Measurements from ENCODE around the gene IKZF3.

IKZF3 gene

DNA sequence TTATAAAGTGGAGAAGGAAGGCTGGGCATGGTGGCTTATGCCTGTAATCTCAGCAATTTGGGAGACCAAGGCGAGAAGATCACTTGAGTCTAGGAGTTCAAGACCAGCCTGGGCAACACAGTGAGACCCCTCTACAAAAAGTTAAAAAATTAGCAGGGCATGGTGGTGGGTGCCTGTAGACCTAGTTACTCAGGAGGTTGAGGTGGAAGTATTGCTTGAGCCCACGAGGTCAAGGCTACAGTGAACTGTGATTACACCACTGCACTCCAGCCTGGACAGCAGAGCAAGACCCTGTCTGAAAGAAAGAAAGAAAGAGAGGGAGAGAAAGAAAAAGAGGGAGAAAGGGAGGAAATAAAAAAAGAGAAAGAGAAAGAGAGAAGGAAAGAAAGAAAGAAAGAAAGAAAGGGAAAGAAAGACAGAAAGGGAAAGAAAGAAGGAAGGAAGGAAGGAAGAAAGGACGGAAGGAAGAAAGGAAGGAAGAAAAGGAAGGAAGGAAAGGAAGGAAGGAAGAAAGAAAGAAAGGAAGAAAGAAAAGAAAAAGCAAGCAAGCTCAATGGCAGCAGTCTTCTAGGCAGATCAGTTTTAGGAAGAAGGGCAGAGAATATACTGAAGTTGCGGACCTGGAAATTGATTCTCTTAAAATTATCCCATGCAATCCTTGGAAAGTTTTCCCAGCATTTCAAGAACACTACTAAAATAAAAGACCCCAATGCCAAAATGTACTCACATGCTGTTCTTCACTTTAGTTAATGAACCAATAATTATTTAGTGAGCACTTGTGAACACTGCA is 53.0 kb downstream of the IKZF3 start:
- no peak for DNase-seq (ENCODE audit: insufficient read length)
- TF ChIP-seq TAF1 (IDR thresholded peaks at IDR 0.05; ENCODE audit: borderline replicate concordance, low read depth, low read length) (no peak), POLR2AphosphoS5 (IDR thresholded peaks at IDR 0.05; ENCODE audit: low read depth, low read length) (no peak), POLR2A (IDR thresholded peaks at IDR 0.05; ENCODE audit: low read depth, low read length) (no peak)
- FAIRE-seq: no peak

DNA sequence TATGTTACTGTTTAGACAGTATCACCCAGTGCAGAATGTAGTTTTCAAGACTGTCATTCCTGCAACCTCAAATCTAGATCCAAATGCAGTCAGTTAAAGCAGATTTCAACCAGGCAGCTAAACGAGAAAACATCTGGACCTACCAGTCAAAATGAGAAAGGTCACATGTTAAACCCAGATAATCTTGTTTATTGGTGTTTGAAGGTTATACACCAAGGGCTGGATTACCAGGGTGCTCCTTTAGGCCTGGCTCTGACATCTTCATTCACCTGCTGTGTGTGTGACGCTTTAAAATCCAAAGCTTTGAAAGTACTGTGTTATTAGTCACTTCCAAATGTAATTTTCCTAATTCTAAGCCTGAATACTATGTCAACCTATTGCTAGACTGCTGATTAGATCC is 54.9 kb downstream of the IKZF3 start:
- DNase-seq (ENCODE audit: insufficient read length) (no peak), FAIRE-seq (peak; percentile 89)
- TF ChIP-seq TAF1 (IDR thresholded peaks at IDR 0.05; ENCODE audit: borderline replicate concordance, low read depth, low read length) (no peak), POLR2AphosphoS5 (IDR thresholded peaks at IDR 0.05; ENCODE audit: low read depth, low read length) (no peak), POLR2A (IDR thresholded peaks at IDR 0.05; ENCODE audit: low read depth, low read length) (no peak)

DNA sequence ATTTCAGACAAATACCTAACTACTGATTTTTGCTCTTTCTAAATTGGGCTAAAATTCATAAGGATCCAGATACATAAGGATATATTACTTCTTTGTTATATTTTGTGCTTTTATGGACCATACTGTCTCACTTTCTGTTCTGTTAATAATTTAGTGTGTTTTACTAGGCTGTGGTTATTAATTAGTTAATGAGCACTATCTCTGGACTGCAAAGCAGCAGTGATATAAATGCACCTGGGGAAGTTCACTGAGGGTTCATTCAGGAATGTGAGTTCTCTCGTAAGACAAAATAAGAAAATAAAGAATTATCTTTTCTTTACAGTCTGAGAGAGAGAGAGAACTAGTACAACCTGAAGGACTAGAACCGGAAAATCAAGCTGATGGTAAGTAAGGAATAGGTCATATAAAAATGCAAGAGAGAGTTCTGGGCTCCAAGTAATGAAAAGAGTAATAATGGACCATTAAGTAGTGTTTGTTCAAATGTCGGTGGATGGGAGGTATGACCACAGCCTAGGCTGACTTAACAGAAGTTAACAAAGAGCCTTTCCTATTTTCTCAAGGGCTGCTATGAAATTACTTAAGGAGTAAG is 55.6 kb downstream of the IKZF3 start:
- TF ChIP-seq POLR2A (IDR thresholded peaks at IDR 0.05; ENCODE audit: low read depth, low read length) (no peak), POLR2AphosphoS5 (IDR thresholded peaks at IDR 0.05; ENCODE audit: low read depth, low read length) (no peak), TAF1 (IDR thresholded peaks at IDR 0.05; ENCODE audit: borderline replicate concordance, low read depth, low read length) (no peak)
- DNase-seq (ENCODE audit: insufficient read length) (no peak), FAIRE-seq (peak; percentile 30)

DNA sequence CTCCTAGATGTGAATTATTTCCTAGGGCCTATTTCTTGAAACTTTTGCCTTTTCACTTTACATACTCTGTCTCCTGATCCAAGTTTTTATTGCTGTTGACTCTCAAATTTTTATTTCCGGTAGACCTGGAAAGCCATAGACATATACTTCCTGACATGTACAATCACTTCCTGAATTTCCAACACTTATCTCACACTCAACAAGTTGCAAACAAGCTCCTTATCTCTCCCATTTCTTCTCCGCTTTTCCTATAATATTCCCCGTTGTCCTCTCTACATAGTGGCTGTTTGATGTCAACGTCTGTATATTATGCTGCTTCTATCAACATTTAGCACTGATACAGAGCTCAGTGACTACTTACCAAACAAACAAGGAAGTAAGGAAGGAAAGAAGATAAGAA is 59.3 kb downstream of the IKZF3 start:
- TF ChIP-seq POLR2AphosphoS5 (IDR thresholded peaks at IDR 0.05; ENCODE audit: low read depth, low read length) (no peak), POLR2A (IDR thresholded peaks at IDR 0.05; ENCODE audit: low read depth, low read length) (no peak), TAF1 (IDR thresholded peaks at IDR 0.05; ENCODE audit: borderline replicate concordance, low read depth, low read length) (no peak)
- FAIRE-seq (no peak), DNase-seq (ENCODE audit: insufficient read length) (no peak)

DNA sequence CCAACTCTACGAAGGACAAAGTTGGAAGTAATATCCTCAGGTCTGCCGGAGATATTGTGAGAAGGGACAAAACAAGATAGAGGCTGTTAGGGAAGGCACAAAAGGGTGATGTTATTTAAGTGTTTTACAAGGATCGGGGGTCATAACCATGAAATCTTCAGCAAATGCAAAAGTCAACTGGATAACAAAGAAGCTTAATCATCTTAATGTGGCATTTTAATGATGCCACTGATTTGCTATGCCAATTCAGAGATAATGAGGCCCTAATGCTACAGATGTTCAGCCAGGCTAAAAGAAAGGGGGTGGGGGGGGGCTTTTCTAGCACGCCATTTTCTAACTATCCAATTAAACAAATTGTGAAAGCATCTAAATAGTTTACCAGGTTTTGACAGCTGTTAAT is 63.1 kb downstream of the IKZF3 start:
- no peak for TF ChIP-seq POLR2A (IDR thresholded peaks at IDR 0.05; ENCODE audit: low read depth, low read length)
- no peak for FAIRE-seq
- DNase-seq (ENCODE audit: insufficient read length): no peak

DNA sequence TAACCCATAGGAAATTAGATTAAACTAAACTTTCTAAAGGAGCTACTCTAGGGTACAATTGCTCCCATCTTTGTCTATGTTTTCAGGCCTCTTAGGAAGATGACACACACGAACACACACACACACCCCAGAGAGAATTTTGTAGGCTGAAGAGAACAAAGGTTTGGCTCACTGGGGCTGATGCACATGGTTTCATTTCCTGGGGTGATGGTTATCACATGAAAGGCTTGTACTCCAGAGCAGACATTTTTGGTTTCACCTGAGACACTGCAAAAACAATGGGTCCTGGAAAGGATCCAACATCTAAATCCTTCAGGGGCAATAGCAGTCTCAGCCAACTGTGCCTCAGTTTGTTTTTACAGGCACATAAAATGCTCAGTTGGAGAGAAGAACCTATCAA is 63.6 kb downstream of the IKZF3 start:
- TF ChIP-seq POLR2AphosphoS5 (IDR thresholded peaks at IDR 0.05; ENCODE audit: low read depth, low read length) (no peak), POLR2A (IDR thresholded peaks at IDR 0.05; ENCODE audit: low read depth, low read length) (no peak), TAF1 (IDR thresholded peaks at IDR 0.05; ENCODE audit: borderline replicate concordance, low read depth, low read length) (no peak)
- FAIRE-seq (peak; percentile 99), DNase-seq (ENCODE audit: insufficient read length) (no peak)

DNA sequence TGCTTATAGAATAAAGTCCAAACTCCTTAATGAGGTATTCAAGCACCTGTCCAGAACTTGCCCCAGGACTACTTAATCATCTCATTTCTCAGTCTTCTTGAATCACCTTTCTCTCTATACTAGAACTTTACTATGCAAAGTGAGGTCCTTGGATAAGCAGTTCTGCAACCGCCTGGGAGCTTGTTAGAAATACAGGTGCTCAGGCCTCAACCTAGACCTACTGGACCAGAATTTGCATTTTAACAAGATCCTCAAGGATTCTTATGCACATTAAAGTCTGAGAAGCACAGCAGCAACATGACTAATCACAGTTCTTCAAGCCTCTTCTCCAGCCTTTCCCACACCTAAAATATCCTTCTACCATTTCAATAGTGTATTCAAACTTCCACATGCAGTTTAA is 64.7 kb downstream of the IKZF3 start:
- FAIRE-seq: peak; percentile 48
- TF ChIP-seq POLR2AphosphoS5 (IDR thresholded peaks at IDR 0.05; ENCODE audit: low read depth, low read length) (no peak), TAF1 (IDR thresholded peaks at IDR 0.05; ENCODE audit: borderline replicate concordance, low read depth, low read length) (no peak), POLR2A (IDR thresholded peaks at IDR 0.05; ENCODE audit: low read depth, low read length) (no peak)
- DNase-seq (ENCODE audit: insufficient read length): no peak

DNA sequence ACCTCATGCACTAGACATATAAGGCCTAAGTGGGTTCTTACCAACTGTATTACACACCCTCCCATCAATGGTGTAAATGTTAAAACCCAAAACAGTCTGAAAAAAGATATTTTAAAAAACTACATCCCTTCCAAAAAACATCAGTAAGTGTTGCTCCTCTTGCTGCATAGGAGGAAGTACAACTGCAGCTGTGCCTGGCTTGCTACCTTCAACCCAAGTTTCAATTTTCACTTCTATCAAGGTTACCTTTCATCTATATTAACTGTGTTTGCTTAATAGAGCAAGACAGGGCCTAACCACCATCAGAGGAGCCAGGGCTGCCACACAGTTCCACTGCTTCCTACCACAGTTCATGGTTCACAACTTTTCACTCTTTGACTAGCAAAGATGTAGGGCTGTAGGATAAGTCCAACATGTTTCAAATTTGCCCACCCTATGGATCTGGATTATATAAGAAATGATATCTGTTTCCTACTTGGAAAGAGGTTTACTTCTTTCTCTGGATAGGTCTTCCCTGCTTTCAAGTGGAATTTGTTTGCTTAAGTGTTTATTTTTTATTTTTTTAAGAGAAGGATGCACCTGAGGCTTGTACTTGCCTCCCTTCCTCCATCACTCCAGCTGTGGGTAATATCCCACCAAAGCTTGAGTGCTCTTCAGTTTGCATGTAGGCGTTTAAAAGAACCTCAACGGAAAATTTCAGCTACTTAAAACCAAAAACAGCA is 69.7 kb downstream of the IKZF3 start:
- DNase-seq (ENCODE audit: insufficient read length) (no peak), FAIRE-seq (peak; percentile 100)
- TF ChIP-seq POLR2A (IDR thresholded peaks at IDR 0.05; ENCODE audit: low read depth, low read length) (0 out of 2 replicates have a peak, but pooled peaks have one; percentile 38), POLR2AphosphoS5 (IDR thresholded peaks at IDR 0.05; ENCODE audit: low read depth, low read length) (peak; percentile 49; the same call in 1 of the 2 replicates), TAF1 (IDR thresholded peaks at IDR 0.05; ENCODE audit: borderline replicate concordance, low read depth, low read length) (no peak)

DNA sequence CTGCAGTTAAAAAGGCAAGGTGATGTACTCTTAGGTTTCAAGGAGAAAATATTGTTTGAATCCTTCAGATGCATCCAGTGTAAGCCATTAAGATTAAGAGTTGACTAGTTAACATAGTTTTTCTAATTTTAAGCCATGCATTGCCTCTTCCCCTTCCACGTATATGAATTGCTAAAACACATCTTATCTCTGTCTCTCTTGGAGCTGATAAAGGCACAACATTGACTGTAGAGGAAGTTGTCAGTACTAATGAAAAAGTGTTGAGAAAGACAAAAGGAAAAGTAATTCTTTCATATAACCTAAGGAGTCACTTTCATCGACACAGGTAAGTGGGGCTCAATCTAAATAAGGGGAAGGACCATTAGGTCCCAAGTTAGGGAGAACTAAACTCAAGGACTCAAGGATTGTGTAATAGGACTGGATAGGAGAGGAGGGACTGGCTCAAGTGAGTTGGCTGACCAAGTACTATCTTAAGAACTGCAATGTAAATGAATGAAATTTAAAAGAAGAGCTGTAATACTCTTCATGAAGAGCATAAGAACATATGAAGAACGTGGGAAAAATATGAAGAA is 70.7 kb downstream of the IKZF3 start:
- no peak for DNase-seq (ENCODE audit: insufficient read length)
- no peak for FAIRE-seq
- TF ChIP-seq POLR2AphosphoS5 (IDR thresholded peaks at IDR 0.05; ENCODE audit: low read depth, low read length): no peak
- no peak for TF ChIP-seq POLR2A (IDR thresholded peaks at IDR 0.05; ENCODE audit: low read depth, low read length)

DNA sequence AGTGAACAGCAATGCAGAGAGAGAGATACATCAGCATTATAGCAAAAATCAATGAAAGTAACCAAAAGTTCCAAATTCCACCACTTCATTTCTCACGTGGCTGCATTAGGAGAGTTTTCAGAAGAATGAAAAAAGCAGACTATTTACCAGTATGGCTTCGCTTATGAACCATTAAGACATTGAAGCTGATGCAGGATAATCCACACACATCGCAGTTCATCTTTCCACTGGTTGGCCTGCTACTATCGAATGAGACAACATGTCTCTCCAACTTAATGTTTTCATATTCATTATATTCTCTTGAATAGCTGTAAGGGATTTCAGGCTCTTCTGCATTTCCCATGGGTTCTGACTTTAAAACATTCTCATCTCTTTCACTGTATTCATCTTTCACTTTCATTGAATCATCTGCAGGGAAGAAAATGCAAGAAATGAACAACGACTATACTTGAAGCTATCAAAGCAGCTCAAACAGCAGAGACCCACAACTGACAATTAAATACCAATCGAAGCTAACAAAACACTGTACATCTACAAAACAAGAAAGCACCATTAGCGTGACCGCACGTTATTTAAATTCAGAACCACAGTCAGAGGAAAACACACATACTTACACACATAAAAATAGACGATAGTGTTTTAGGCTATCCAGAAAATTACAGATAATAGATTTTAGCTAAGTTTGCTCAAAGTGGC is 71.4 kb downstream of the IKZF3 start:
- FAIRE-seq (peak; percentile 94), DNase-seq (ENCODE audit: insufficient read length) (no peak)
- TF ChIP-seq POLR2A (IDR thresholded peaks at IDR 0.05; ENCODE audit: low read depth, low read length) (no peak), POLR2AphosphoS5 (IDR thresholded peaks at IDR 0.05; ENCODE audit: low read depth, low read length) (no peak), TAF1 (IDR thresholded peaks at IDR 0.05; ENCODE audit: borderline replicate concordance, low read depth, low read length) (no peak)
